GM23248 (cell line): ENCODE data around the gene SLC25A11.

Experiments
- EZH2 ChIP-seq: fragments of 200-600 bp; sonication (generic); IDR thresholded peaks from 2 replicates; pipeline ENCODE4 v1.6.1; 2018; ENCODE audit warnings: antibody characterized with exemption, mild to moderate bottlenecking; ENCODE audit not compliant: insufficient read depth, poor library complexity, severe bottlenecking
- EZH2phosphoT487 ChIP-seq: fragments of 200-600 bp; sonication (generic); IDR thresholded peaks from 2 replicates; pipeline ENCODE4 v1.6.1; 2018; ENCODE audit warnings: antibody characterized with exemption, moderate library complexity, mild to moderate bottlenecking, low read depth; ENCODE audit not compliant: insufficient read depth

DNA sequence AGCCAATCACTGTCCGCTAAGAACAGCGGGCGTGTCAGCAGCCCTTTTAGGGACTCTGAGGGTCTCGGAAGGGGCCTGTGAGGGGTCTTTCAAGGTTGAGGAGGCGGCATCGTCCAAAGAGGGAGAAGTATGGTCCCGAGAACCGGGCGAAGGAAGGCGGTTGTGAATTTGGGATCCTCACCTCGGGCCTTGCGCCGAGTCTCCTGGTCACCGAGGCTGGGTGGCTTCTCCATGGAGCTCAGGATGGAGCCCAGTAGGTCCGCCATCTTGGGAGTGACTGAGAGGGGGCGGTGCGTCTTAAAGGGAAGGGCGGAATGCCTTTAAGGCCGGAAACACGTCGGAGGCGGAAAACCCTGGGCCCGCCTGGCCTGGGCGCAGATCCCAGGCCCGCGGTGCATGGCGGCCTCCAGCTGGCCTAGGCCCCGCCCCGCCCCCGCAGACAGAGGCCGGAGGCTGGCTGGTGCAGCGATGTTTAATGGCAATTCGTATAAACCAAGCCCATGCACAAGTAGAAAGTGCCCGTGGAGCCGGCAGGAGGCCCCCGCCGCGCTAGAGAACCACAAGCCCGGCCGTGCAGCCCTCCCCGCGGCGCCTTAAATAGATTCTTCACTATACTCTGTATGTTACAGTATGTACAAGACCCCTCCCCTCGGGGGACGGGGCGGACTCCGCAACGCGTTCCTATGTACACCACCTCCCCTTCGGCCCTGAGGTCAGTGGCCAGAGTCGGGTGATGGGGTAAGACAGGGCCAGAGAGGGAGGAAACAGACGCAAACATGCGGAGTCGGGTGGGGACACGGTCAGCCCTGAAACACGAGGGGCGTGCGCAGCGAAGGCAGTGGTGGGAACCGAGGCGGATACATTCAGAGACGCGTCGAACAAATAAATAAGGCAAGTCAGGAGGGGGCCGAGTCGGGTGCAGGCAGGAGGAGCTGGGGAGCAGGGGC lies 28.0 kb upstream of the SLC25A11 start, which contains the start of gene SPAG7:
- TF ChIP-seq EZH2 (no peak), EZH2phosphoT487 (no peak)
